GM10248 (cell line): ENCODE measurements around the gene STAT5A.

ENCODE experiments used
- CTCF ChIA-PET: fragments of 300-600 bp; sonication (Branson Sonifier 250); formaldehyde crosslinking; extraction: SDS; loops from one replicate; lab custom pipeline; 2021; ENCODE audit warnings: antibody characterized with exemption; lab: Yijun Ruan, JAX
- POLR2A ChIA-PET: fragments of 350-650 bp; sonication (Branson Sonifier 250); formaldehyde crosslinking; extraction: SDS; loops from one replicate; lab custom pipeline; 2020; ENCODE audit warnings: antibody characterized with exemption; lab: Yijun Ruan, JAX
- DNase-seq: peaks from one replicate; pipeline ENCODE4 v3.0.0; 2012; ENCODE audit errors: extremely low spot score
- CTCF ChIP-seq: IDR thresholded peaks from 2 replicates; pipeline ENCODE4 v1.5.1; 2012; ENCODE audit warnings: mild to moderate bottlenecking, low read depth; ENCODE audit errors: extremely low read depth, missing control alignments, control extremely low read depth

STAT5A gene

GRCh38 chr17:42282478-42283080 is 5.7 kb upstream of the STAT5A start:
- ChIA-PET POLR2A (no interaction called here), CTCF (interaction anchor here (3.2 kb wide), 1 partner anchor 60 kb away, joined by 9 read pairs; no protein-coding TSS in a partner anchor)
- TF ChIP-seq CTCF, result no peak
- no peak for DNase-seq

- POLR2A ChIA-PET, result no interaction called here
- CTCF ChIA-PET, result interaction anchor here (1.6 to 3.2 kb wide), 2 partner anchors 38 to 61 kb away, joined by 5 to 9 read pairs; no protein-coding TSS in a partner anchor
- no peak for DNase-seq
- no peak for TF ChIP-seq CTCF
Observed at GRCh38 chr17:42283241-42284023, 4.9 kb upstream of the STAT5A start.

GRCh38 chr17:42284024-42284369 is 4.3 kb upstream of the STAT5A start:
- TF ChIP-seq CTCF, result no peak
- no peak for DNase-seq
- ChIA-PET POLR2A (interaction anchor here (0.6 kb wide), 1 partner anchor 130 kb away, joined by 6 read pairs; no protein-coding TSS in a partner anchor), CTCF (interaction anchor here (1.6 to 3.2 kb wide), 2 partner anchors 38 to 62 kb away, joined by 5 to 9 read pairs; no protein-coding TSS in a partner anchor)

- POLR2A ChIA-PET, result interaction anchor here (0.6 kb wide), 1 partner anchor 129 kb away, joined by 6 read pairs; no protein-coding TSS in a partner anchor
- no peak for TF ChIP-seq CTCF
- DNase-seq, result no peak
- CTCF ChIA-PET, result interaction anchor here (1.6 to 3.2 kb wide), 2 partner anchors 37 to 62 kb away, joined by 5 to 9 read pairs; no protein-coding TSS in a partner anchor
Observed at GRCh38 chr17:42284566-42284965, 3.7 kb upstream of the STAT5A start.

GRCh38 chr17:42285346-42286050 is 2.8 kb upstream of the STAT5A start:
- CTCF ChIA-PET, result interaction anchor here (0.6 to 3.2 kb wide), 4 partner anchors 36 to 533 kb away, joined by 3 to 9 read pairs (median 4); no protein-coding TSS in a partner anchor
- TF ChIP-seq CTCF, result no peak
- no peak for DNase-seq
- POLR2A ChIA-PET, result no interaction called here

GRCh38 chr17:42286411-42287221 is 1.7 kb upstream of the STAT5A start:
- no peak for DNase-seq
- no peak for TF ChIP-seq CTCF
- POLR2A ChIA-PET, result no interaction called here
- CTCF ChIA-PET, result interaction anchor here (0.6 to 1.3 kb wide), 3 partner anchors 64 to 399 kb away, joined by 3 to 6 read pairs (median 3); no protein-coding TSS in a partner anchor
